GM12878 (cell line): ENCODE data around the gene MOCOS. TPM values are rescaled to one million over a fixed set of nuclear protein-coding genes. Genes with fewer than 3 reads are reported as not detected.
"Not testable (repeated sequence)": the region's sequence is repeated elsewhere in the genome, so short reads cannot be mapped to it uniquely, and the experiment has no call there.

Source experiments
- ATAC-seq: fragments of 200-7000 bp; cut with Tn5 transposase; 3 replicates; pipeline ENCODE4 v1.9.1; 2020; ENCODE audit warnings: mild to moderate bottlenecking, moderate library complexity
- BruUV-seq: library from RNA; stranded (reverse); fragments of 400-500 nt; replicated peaks from 2 replicates; lab custom pipeline; 2021; lab: Mats Ljungman, UMichigan
- CTCF ChIA-PET: fragments of 300-600 bp; sonication (Branson Sonifier 250); formaldehyde crosslinking; extraction: SDS; loops from one replicate; lab custom pipeline; 2021; ENCODE audit warnings: inconsistent platforms; lab: Yijun Ruan, JAX
- POLR2A ChIA-PET: fragments of 350-600 bp; formaldehyde crosslinking; extraction: SDS; loops from one replicate; lab custom pipeline; 2021; ENCODE audit warnings: inconsistent platforms; lab: Charles Lee
- RAD21 ChIA-PET: fragments of 300-600 bp; sonication (Branson Sonifier 250); formaldehyde crosslinking; loops from one replicate; lab custom pipeline; 2023; ENCODE audit warnings: antibody characterized with exemption; ENCODE audit not compliant: unreplicated experiment; lab: Charles Lee
- SMC1A ChIA-PET: fragments of 300-600 bp; sonication (Branson Sonifier 250); formaldehyde crosslinking; loops from one replicate; lab custom pipeline; 2023; ENCODE audit not compliant: unreplicated experiment, uncharacterized antibody; lab: Charles Lee
- DNase-seq: peaks from one replicate; pipeline ENCODE4 v3.0.0-alpha.2; 2011; ENCODE audit warnings: low read depth, low spot score
- FAIRE-seq: peaks from 3 replicates; lab custom pipeline; 2011; peaks lifted over from hg19 to GRCh38; lab: Jason Lieb, UNC
- H2AFZ ChIP-seq: 2 replicates; pipeline ENCODE4 v1.6.0; 2011; ENCODE audit warnings: low read depth, low read length, control low read depth; ENCODE audit not compliant: control insufficient read depth
- H3K27ac ChIP-seq: 2 replicates; pipeline ENCODE4 v1.5.1; 2011; ENCODE audit warnings: control low read depth; ENCODE audit not compliant: control insufficient read depth, insufficient read depth
- H3K27me3 ChIP-seq, 2 experiments: replicated peaks in 1 of 2; 2 replicates each; pipeline versions ENCODE4 v1.6.0 to v1.6.1; 2011; ENCODE audit warnings: low read length in 1 of 2; ENCODE audit not compliant: control insufficient read depth in 2 of 2, insufficient read depth in 2 of 2
- H3K36me3 ChIP-seq, 2 experiments: 2 replicates each; pipeline ENCODE4 v1.5.1; 2011; ENCODE audit warnings: low read length in 1 of 2; ENCODE audit not compliant: control insufficient read depth in 2 of 2, insufficient read depth in 2 of 2
- H3K4me1 ChIP-seq: 2 replicates; pipeline ENCODE4 v1.6.1; 2011; ENCODE audit warnings: mild to moderate bottlenecking, low read length, moderate library complexity, mixed read lengths; ENCODE audit not compliant: control insufficient read depth, insufficient read depth
- H3K4me2 ChIP-seq: 2 replicates; pipeline ENCODE4 v1.6.0; 2011; ENCODE audit warnings: control low read depth; ENCODE audit not compliant: control insufficient read depth, insufficient read depth
- H3K4me3 ChIP-seq: fragments of 200-600 bp; sonication (generic); 2 replicates; pipeline ENCODE4 v1.5.1; 2016
- H3K79me2 ChIP-seq: 2 replicates; pipeline ENCODE4 v1.6.0; 2011; ENCODE audit warnings: low read length; ENCODE audit not compliant: control insufficient read depth, insufficient read depth
- H3K9ac ChIP-seq: 2 replicates; pipeline ENCODE4 v1.8.0; 2011; ENCODE audit warnings: low read length, control low read depth, mixed read lengths; ENCODE audit not compliant: control insufficient read depth, insufficient read depth
- H3K9me3 ChIP-seq: replicated peaks from 3 replicates; pipeline ENCODE4 v1.5.1; 2011; ENCODE audit warnings: mild to moderate bottlenecking, low read length; ENCODE audit not compliant: control insufficient read depth, insufficient read depth
- H4K20me1 ChIP-seq: 2 replicates; pipeline ENCODE4 v1.6.0; 2011; ENCODE audit not compliant: control insufficient read depth, insufficient read depth
- BRCA1 ChIP-seq: IDR thresholded peaks from 2 replicates; pipeline ENCODE4 v1.6.1; 2011; ENCODE audit warnings: low read depth, low read length, improper control_type of control experiment
- CBX3 ChIP-seq: fragments of 200-600 bp; sonication (generic); IDR thresholded peaks from 2 replicates; pipeline ENCODE4 v1.6.1; 2016; ENCODE audit warnings: low read depth, borderline replicate concordance
- IRF4 ChIP-seq: IDR thresholded peaks from 2 replicates; pipeline ENCODE4 v1.6.1; 2011; ENCODE audit warnings: low read depth, low read length
- NFYB ChIP-seq: IDR thresholded peaks from 2 replicates; pipeline ENCODE4 v1.6.1; 2011; ENCODE audit warnings: low read depth, mild to moderate bottlenecking, low read length, improper control_type of control experiment, moderate library complexity; ENCODE audit not compliant: insufficient read depth
- SUPT20H ChIP-seq: IDR thresholded peaks from 2 replicates; pipeline ENCODE4 v1.6.1; 2011; ENCODE audit warnings: low read depth, mild to moderate bottlenecking, low read length, moderate library complexity, borderline replicate concordance; ENCODE audit not compliant: control insufficient read depth
- USF1 ChIP-seq: IDR thresholded peaks from 2 replicates; pipeline ENCODE4 v1.6.1; 2011; ENCODE audit warnings: borderline replicate concordance, low read depth, mild to moderate bottlenecking, moderate library complexity, mixed read lengths, low read length; ENCODE audit not compliant: insufficient read depth; ENCODE audit errors: extremely low read length
- ZBED1 ChIP-seq: IDR thresholded peaks from 2 replicates; pipeline ENCODE4 v1.6.1; 2016; ENCODE audit warnings: borderline replicate concordance
- ZZZ3 ChIP-seq: IDR thresholded peaks from 2 replicates; pipeline ENCODE4 v1.6.1; 2011; ENCODE audit warnings: low read depth; ENCODE audit not compliant: control insufficient read depth, insufficient read length
- WGBS: methylation state at CpG from one replicate; pipeline ENCODE4 v1.1.6; 2016; ENCODE audit warnings: low lambda C conversion rate; ENCODE audit not compliant: insufficient replicate concordance, insufficient coverage; ENCODE audit errors: missing lambda C conversion rate; 5-methylcytosine and 5-hydroxymethylcytosine counted together
- in situ Hi-C: fragments of 300-500 bp; cut with MboI; formaldehyde crosslinking; loops from 9 replicates; pipeline ENCODE4 v1.14.3; 2018; ENCODE audit warnings: mixed read lengths
- intact Hi-C: fragments of 100-400 bp; cut with micrococcal nuclease; formaldehyde crosslinking; loops from one replicate; pipeline ENCODE4 v1.14.2; 2022; ENCODE audit not compliant: unreplicated experiment
- polyA plus RNA-seq, 11 experiments: library from polyadenylated mRNA; depleted of rRNA in 4 of 11; unstranded in 6 of 11; stranded (reverse) in 5 of 11; fragments of >200 nt; fragmentation: Nextera tagmentation in 4 of 11; fragmentation: Illumina TruSeq in 1 of 11; extraction: Ambion mirVana in 4 of 11; extraction: Trizol in 1 of 11; gene quantifications; 1 replicate in 1 of 11; 2 replicates in 10 of 11; pipeline versions ENCODE4 v1.2.1 to v1.2.3, GENCODE V29; 2011 to 2016; ENCODE audit warnings: inconsistent platforms in 2 of 11, missing spikeins in 2 of 11, low read depth in 1 of 11
- total RNA-seq, 4 experiments: library from RNA; depleted of rRNA in 3 of 4; stranded (reverse); fragments of >200 nt in 3 of 4; fragmentation: Illumina TruSeq in 1 of 4; extraction: Trizol in 1 of 4; gene quantifications; 2 replicates each; pipeline versions ENCODE4 v1.2.1 to v1.2.3, GENCODE V29; 2013 to 2021

The MOCOS gene
- total and polyA plus RNA-seq, 10 of the 15 experiments (the other 5 are each of a cell fraction or from before 2014, with no cell fraction given) = 0.16 to 0.56 (median 0.33) TPM

- no peak for TF ChIP-seq ZBED1
- no peak for TF ChIP-seq IRF4
- TF ChIP-seq SUPT20H = no peak
- TF ChIP-seq BRCA1 = no peak
- TF ChIP-seq NFYB = no peak
- no peak for TF ChIP-seq USF1
- TF ChIP-seq ZZZ3 = no peak
- TF ChIP-seq CBX3 = no peak
Observed at GRCh38 chr18:36167692-36168218, 19.5 kb upstream of the MOCOS start (continued).

- H4K20me1 ChIP-seq, ATAC-seq, intact Hi-C loops, FAIRE-seq, H3K4me3 ChIP-seq, DNase-seq, RAD21 ChIA-PET, H3K27ac ChIP-seq, CTCF ChIA-PET, H3K27me3 ChIP-seq, H2AFZ ChIP-seq, SMC1A ChIA-PET, in situ Hi-C loops, H3K4me2 ChIP-seq, H3K9me3 ChIP-seq, H3K79me2 ChIP-seq, POLR2A ChIA-PET, H3K9ac ChIP-seq, H3K4me1 ChIP-seq: not testable (repeated sequence)
- 61% methylated on average over 3 of the region's 3 CpGs for WGBS
- BruUV-seq = TSS peak; percentile 14
- peaks cover 13 to 39% of the 10 kb centered on the region in 2 experiments for H3K36me3 ChIP-seq
Observed at GRCh38 chr18:36168296-36168695, 19.0 kb upstream of the MOCOS start.
